Endothelial cell of umbilical vein (primary cell): ENCODE results near the gene SWT1. TPM values are rescaled to one million over a fixed set of nuclear protein-coding genes. Genes with fewer than 3 reads are reported as not detected.

Experiments used
- BruUV-seq: library from RNA; stranded (reverse); fragments of 400-500 nt; replicated peaks from 2 replicates; lab custom pipeline; 2021; lab: Mats Ljungman, UMichigan
- CTCF ChIA-PET: fragments of 300-600, 350-600 bp; sonication (Branson Sonifier 250); formaldehyde crosslinking; loops from one replicate; lab custom pipeline; 2021; ENCODE audit warnings: antibody characterized with exemption, inconsistent platforms; lab: Charles Lee
- POLR2A ChIA-PET: fragments of 300-600, 350-600 bp; sonication (Branson Sonifier 250); formaldehyde crosslinking; loops from one replicate; lab custom pipeline; 2021; ENCODE audit warnings: antibody characterized with exemption, inconsistent platforms; lab: Charles Lee
- DNase-seq: peaks from one replicate; pipeline ENCODE4 v3.0.0-alpha.2; 2011; ENCODE audit warnings: low read depth, low spot score
- FAIRE-seq: peaks from 2 replicates; lab custom pipeline; 2011; peaks lifted over from hg19 to GRCh38; lab: Jason Lieb, UNC
- H2AFZ ChIP-seq: 2 replicates; pipeline ENCODE4 v1.6.0; 2012; ENCODE audit warnings: low read depth, low read length, control low read depth, inconsistent platforms
- H3K27ac ChIP-seq: 2 replicates; pipeline ENCODE4 v1.5.1; 2011; ENCODE audit warnings: low read depth, mild to moderate bottlenecking, control low read depth, low read length, moderate library complexity; ENCODE audit not compliant: insufficient read depth
- H3K27me3 ChIP-seq, 2 experiments: 2 replicates each; pipeline versions ENCODE4 v1.6.0 to v1.6.1; 2011; ENCODE audit warnings: low read length in 2 of 2, mixed read lengths in 1 of 2; ENCODE audit not compliant: control insufficient read depth in 2 of 2, insufficient read depth in 2 of 2
- H3K36me3 ChIP-seq, 2 experiments: 2 replicates in 1 of 2; 3 replicates in 1 of 2; pipeline ENCODE4 v1.5.1; 2011; ENCODE audit warnings: low read length in 2 of 2, mild to moderate bottlenecking in 1 of 2, moderate library complexity in 1 of 2; ENCODE audit not compliant: control insufficient read depth in 2 of 2, insufficient read depth in 2 of 2; ENCODE audit errors: extremely low read depth in 1 of 2
- H3K4me1 ChIP-seq: 3 replicates; pipeline ENCODE4 v1.5.1; 2011; ENCODE audit warnings: mild to moderate bottlenecking, low read length; ENCODE audit not compliant: control insufficient read depth, insufficient read depth; ENCODE audit errors: extremely low read depth
- H3K4me2 ChIP-seq: 2 replicates; pipeline ENCODE4 v1.6.1; 2011; ENCODE audit warnings: low read length, control low read depth, mixed read lengths; ENCODE audit not compliant: insufficient read depth
- H3K4me3 ChIP-seq, 3 experiments: fragments of 200-600 bp in 1 of 3; sonication (generic), shearing (Covaris generic) in 1 of 3; replicated peaks in 1 of 3; 2 replicates each; pipeline ENCODE4 v1.5.1; 2011 to 2016; ENCODE audit warnings: control low read depth in 3 of 3, low read length in 3 of 3, mild to moderate bottlenecking in 2 of 3, inconsistent platforms in 1 of 3, low read depth in 1 of 3, moderate library complexity in 1 of 3; ENCODE audit not compliant: insufficient read depth in 1 of 3
- H3K79me2 ChIP-seq: 2 replicates; pipeline ENCODE4 v1.6.0; 2012; ENCODE audit warnings: low read length, inconsistent platforms; ENCODE audit not compliant: control insufficient read depth, insufficient read depth
- H3K9ac ChIP-seq: replicated peaks from 2 replicates; pipeline ENCODE3; 2011; ENCODE audit warnings: low read length, control low read depth; ENCODE audit not compliant: insufficient read depth; ENCODE audit errors: extremely low read depth
- H3K9me1 ChIP-seq: replicated peaks from 3 replicates; pipeline ENCODE4 v1.6.0; 2011; ENCODE audit warnings: mild to moderate bottlenecking, low read length; ENCODE audit not compliant: control insufficient read depth, insufficient read depth; ENCODE audit errors: extremely low read depth
- H3K9me3 ChIP-seq: replicated peaks from 2 replicates; pipeline ENCODE4 v1.5.1; 2012; ENCODE audit warnings: low read length, inconsistent platforms; ENCODE audit not compliant: control insufficient read depth, insufficient read depth
- H4K20me1 ChIP-seq: replicated peaks from 2 replicates; pipeline ENCODE3; 2011; ENCODE audit warnings: mild to moderate bottlenecking, low read length; ENCODE audit not compliant: control insufficient read depth, insufficient read depth; ENCODE audit errors: extremely low read depth
- EZH2 ChIP-seq: IDR thresholded peaks from 2 replicates; pipeline ENCODE4 v1.6.1; 2012; ENCODE audit warnings: borderline replicate concordance, low read depth, mild to moderate bottlenecking, moderate library complexity, low read length, inconsistent platforms; ENCODE audit not compliant: severe bottlenecking
- FOS ChIP-seq: IDR thresholded peaks from 2 replicates; pipeline ENCODE4 v1.6.1; 2011; ENCODE audit warnings: mild to moderate bottlenecking, low read length, moderate library complexity, borderline replicate concordance; ENCODE audit not compliant: insufficient read depth
- GATA2 ChIP-seq: IDR thresholded peaks from 2 replicates; pipeline ENCODE4 v1.7.0; 2011; ENCODE audit warnings: low read depth, mild to moderate bottlenecking, moderate library complexity, mixed read lengths, low read length; ENCODE audit not compliant: insufficient read length, insufficient read depth
- JUN ChIP-seq: IDR thresholded peaks from 2 replicates; pipeline ENCODE4 v1.6.1; 2011; ENCODE audit warnings: borderline replicate concordance, low read depth; ENCODE audit not compliant: insufficient read length, insufficient read depth
- MAX ChIP-seq: IDR thresholded peaks from 2 replicates; pipeline ENCODE4 v1.6.1; 2011; ENCODE audit not compliant: insufficient read depth, insufficient read length
- MYC ChIP-seq: IDR thresholded peaks from one replicate; pipeline ENCODE4 v1.6.1; 2011; ENCODE audit warnings: mild to moderate bottlenecking, low read depth, low read length
- POLR2A ChIP-seq: IDR thresholded peaks from 2 replicates; pipeline ENCODE4 v1.6.1; 2012; ENCODE audit warnings: low read depth, mild to moderate bottlenecking, control low read depth, low read length
- POLR2AphosphoS5 ChIP-seq: IDR thresholded peaks from 2 replicates; pipeline ENCODE4 v1.6.1; 2012; ENCODE audit warnings: low read depth, mild to moderate bottlenecking, control low read depth, low read length, moderate library complexity; ENCODE audit not compliant: insufficient read depth
- dilution Hi-C: fragments of 300-500 bp; cut with MboI; formaldehyde crosslinking; loops from one replicate; pipeline ENCODE4 v1.15.0; 2019; ENCODE audit warnings: low sequenced_read_pairs; ENCODE audit not compliant: extremely low pct_ligation_motif_present
- intact Hi-C: fragments of 100-400 bp; cut with micrococcal nuclease; formaldehyde crosslinking; loops from one replicate; pipeline ENCODE4 v1.10.0; 2022
- polyA plus RNA-seq, 4 experiments: library from polyadenylated mRNA; depleted of rRNA in 3 of 4; stranded (reverse) in 3 of 4; unstranded in 1 of 4; fragments of >200 nt; gene quantifications; 2 replicates each; pipeline versions ENCODE4 v1.2.1 to v1.2.3, GENCODE V29; 2011 to 2012; ENCODE audit warnings: missing spikeins in 1 of 4
- total RNA-seq: library from RNA; stranded (reverse); gene quantifications from 2 replicates; pipeline ENCODE4 v1.2.3, GENCODE V29; 2021
- TF ChIP-seq, protein P1 (sequence below), 2 donors: IDR thresholded peaks; 1 replicate in 1 of 2; 2 replicates in 1 of 2; pipeline ENCODE4 v1.5.1; 2011; ENCODE audit warnings: low read length in 2 of 2, mild to moderate bottlenecking in 2 of 2, moderate library complexity in 2 of 2, control low read depth in 1 of 2, inconsistent platforms in 1 of 2, low read depth in 1 of 2; ENCODE audit not compliant: insufficient read depth in 1 of 2; ENCODE audit errors: extremely low read depth in 1 of 2

Gene SWT1
- total and polyA plus RNA-seq, 2 donors (not counting 3 experiments of a cell fraction or from before 2014, with no cell fraction given) = 1.0 to 4.3 TPM

- H2AFZ ChIP-seq = no peak overlapping the region
- H3K27me3 ChIP-seq = no peaks in the 10 kb centered on the region
- CTCF ChIA-PET = interaction anchor here (0.9 to 2.4 kb wide), 8 partner anchors 8 to 428 kb away, joined by 3 to 6 read pairs (median 6); no protein-coding TSS in a partner anchor
- intact Hi-C loops (loop anchor here (10.0 kb wide), 1 partner anchor 1063 kb away; no protein-coding TSS in a partner anchor), dilution Hi-C loops (no loop called here)
- H3K9me3 ChIP-seq = no peaks in the 10 kb centered on the region
- no peak overlapping the region for H3K27ac ChIP-seq
- H3K9me1 ChIP-seq = no peaks in the 10 kb centered on the region
- no peak overlapping the region for H3K4me3 ChIP-seq
- no peak overlapping the region for H3K4me2 ChIP-seq
- peaks cover 4 to 10% of the 10 kb centered on the region in 2 experiments for H3K36me3 ChIP-seq
- DNase-seq (no peak), FAIRE-seq (no peak)
- H3K4me1 ChIP-seq = no peaks in the 10 kb centered on the region
- no peaks in the 10 kb centered on the region for H3K79me2 ChIP-seq
- H3K9ac ChIP-seq = no peak overlapping the region
- POLR2A ChIA-PET = no interaction called here
- no peaks in the 10 kb centered on the region for H4K20me1 ChIP-seq
- TF ChIP-seq POLR2AphosphoS5 (no peak), FOS (no peak), JUN (no peak), MYC (no peak), GATA2 (no peak), POLR2A (no peak), MAX (no peak), EZH2 (no peak)
- TF ChIP-seq, protein P1, sequence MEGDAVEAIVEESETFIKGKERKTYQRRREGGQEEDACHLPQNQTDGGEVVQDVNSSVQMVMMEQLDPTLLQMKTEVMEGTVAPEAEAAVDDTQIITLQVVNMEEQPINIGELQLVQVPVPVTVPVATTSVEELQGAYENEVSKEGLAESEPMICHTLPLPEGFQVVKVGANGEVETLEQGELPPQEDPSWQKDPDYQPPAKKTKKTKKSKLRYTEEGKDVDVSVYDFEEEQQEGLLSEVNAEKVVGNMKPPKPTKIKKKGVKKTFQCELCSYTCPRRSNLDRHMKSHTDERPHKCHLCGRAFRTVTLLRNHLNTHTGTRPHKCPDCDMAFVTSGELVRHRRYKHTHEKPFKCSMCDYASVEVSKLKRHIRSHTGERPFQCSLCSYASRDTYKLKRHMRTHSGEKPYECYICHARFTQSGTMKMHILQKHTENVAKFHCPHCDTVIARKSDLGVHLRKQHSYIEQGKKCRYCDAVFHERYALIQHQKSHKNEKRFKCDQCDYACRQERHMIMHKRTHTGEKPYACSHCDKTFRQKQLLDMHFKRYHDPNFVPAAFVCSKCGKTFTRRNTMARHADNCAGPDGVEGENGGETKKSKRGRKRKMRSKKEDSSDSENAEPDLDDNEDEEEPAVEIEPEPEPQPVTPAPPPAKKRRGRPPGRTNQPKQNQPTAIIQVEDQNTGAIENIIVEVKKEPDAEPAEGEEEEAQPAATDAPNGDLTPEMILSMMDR (IDR thresholded peaks at IDR 0.05; ENCODE audit: extremely low read depth in 1 of 2, insufficient read depth in 1 of 2, low read depth in 1 of 2, low read length in 2 of 2) = no peak
- BruUV-seq = no TSS peak
Measured at GRCh38 chr1:185292237-185292636, 135.3 kb downstream of the SWT1 start.
